ENCODE results near the gene AGAP3. TPM values are rescaled to one million over a fixed set of nuclear protein-coding genes. Genes with fewer than 3 reads are reported as not detected.

AGAP3 gene
- polyA plus RNA-seq, 1 donor (not counting 4 experiments of a cell fraction or from before 2014, with no cell fraction given) = 64.3 TPM

GRCh38 chr7:151074817-151075661, 11.2 kb upstream of the AGAP3 start:
- H3K9me3 ChIP-seq (ENCODE audit: control insufficient read depth, low read depth, low read length) = no peaks in the 10 kb centered on the region
- TF ChIP-seq EZH2 (IDR thresholded peaks at IDR 0.05; ENCODE audit: low read length) = no peak
- TF ChIP-seq CTCF (optimal IDR thresholded peaks at IDR 0.05 in 1 of 3, IDR thresholded peaks at IDR 0.05 in 1 of 3, conservative IDR thresholded peaks at IDR 0.05 in 1 of 3; ENCODE audit: extremely low read depth in 1 of 3, insufficient read depth in 2 of 3, low read length in 3 of 3) = no peak
- H3K9me1 ChIP-seq (ENCODE audit: control insufficient read depth, extremely low read depth, insufficient read depth, low read length) = no peaks in the 10 kb centered on the region
- peaks cover 14% of the 10 kb centered on the region for H3K79me2 ChIP-seq (ENCODE audit: control insufficient read depth, insufficient read depth, low read length)
- H3K4me1 ChIP-seq (ENCODE audit: control insufficient read depth, extremely low read depth, insufficient read depth, low read length) = peaks cover 6% of the 10 kb centered on the region
- H3K4me3 ChIP-seq (ENCODE audit: control insufficient read depth in 2 of 3, extremely low read depth in 1 of 3, insufficient read depth in 2 of 3, low read depth in 1 of 3, low read length in 3 of 3) = no peak overlapping the region
- H3K27ac ChIP-seq (ENCODE audit: control insufficient read depth, insufficient read depth, low read length) = no peak overlapping the region
- FAIRE-seq (no peak), DNase-seq (ENCODE audit: low read depth, low spot score) (no peak)
- dilution Hi-C loops (cut with MboI; ENCODE audit: extremely low pct_ligation_motif_present, low sequenced_read_pairs) = no loop called here
- H3K27me3 ChIP-seq (ENCODE audit: control insufficient read depth, extremely low read depth, insufficient read depth, low read length) = no peaks in the 10 kb centered on the region
- no peak overlapping the region for H3K4me2 ChIP-seq (ENCODE audit: control insufficient read depth, extremely low read depth, insufficient read depth, low read depth, low read length)
- peaks cover 27 to 35% of the 10 kb centered on the region in 2 experiments for H3K36me3 ChIP-seq (ENCODE audit: control insufficient read depth in 2 of 2, extremely low read depth in 1 of 2, insufficient read depth in 2 of 2, low read length in 2 of 2)
- H2AFZ ChIP-seq (ENCODE audit: control insufficient read depth, low read length) = no peak overlapping the region
- no peak overlapping the region for H3K9ac ChIP-seq (ENCODE audit: control insufficient read depth, extremely low read depth, insufficient read depth, low read length)
- H4K20me1 ChIP-seq (ENCODE audit: control insufficient read depth, extremely low read depth, insufficient read depth, low read length) = peaks cover 2% of the 10 kb centered on the region

- dilution Hi-C loops (cut with MboI; ENCODE audit: extremely low pct_ligation_motif_present, low sequenced_read_pairs) = no loop called here
- peaks cover 27 to 29% of the 10 kb centered on the region in 2 experiments for H3K36me3 ChIP-seq (ENCODE audit: control insufficient read depth in 2 of 2, extremely low read depth in 1 of 2, insufficient read depth in 2 of 2, low read length in 2 of 2)
- TF ChIP-seq CTCF (optimal IDR thresholded peaks at IDR 0.05 in 1 of 3, IDR thresholded peaks at IDR 0.05 in 1 of 3, conservative IDR thresholded peaks at IDR 0.05 in 1 of 3; ENCODE audit: extremely low read depth in 1 of 3, insufficient read depth in 2 of 3, low read length in 3 of 3) (no peak), EZH2 (IDR thresholded peaks at IDR 0.05; ENCODE audit: low read length) (no peak)
Observed at GRCh38 chr7:151075662-151075971, 10.7 kb upstream of the AGAP3 start.

More at GRCh38 chr7:151075662-151075971, 10.7 kb upstream of the AGAP3 start:
- Histone ChIP-seq H3K4me2 (ENCODE audit: control insufficient read depth, extremely low read depth, insufficient read depth, low read depth, low read length) (no peak overlapping the region), H3K4me1 (ENCODE audit: control insufficient read depth, extremely low read depth, insufficient read depth, low read length) (peaks cover 6% of the 10 kb centered on the region), H3K9me3 (ENCODE audit: control insufficient read depth, low read depth, low read length) (no peaks in the 10 kb centered on the region), H3K79me2 (ENCODE audit: control insufficient read depth, insufficient read depth, low read length) (peaks cover 18% of the 10 kb centered on the region), H3K4me3 (ENCODE audit: control insufficient read depth in 2 of 3, extremely low read depth in 1 of 3, insufficient read depth in 2 of 3, low read depth in 1 of 3, low read length in 3 of 3) (no peak overlapping the region), H3K27ac (ENCODE audit: control insufficient read depth, insufficient read depth, low read length) (no peak overlapping the region), H3K9ac (ENCODE audit: control insufficient read depth, extremely low read depth, insufficient read depth, low read length) (no peak overlapping the region), H2AFZ (ENCODE audit: control insufficient read depth, low read length) (no peak overlapping the region), H3K9me1 (ENCODE audit: control insufficient read depth, extremely low read depth, insufficient read depth, low read length) (no peaks in the 10 kb centered on the region), H3K27me3 (ENCODE audit: control insufficient read depth, extremely low read depth, insufficient read depth, low read length) (no peaks in the 10 kb centered on the region), H4K20me1 (ENCODE audit: control insufficient read depth, extremely low read depth, insufficient read depth, low read length) (peaks cover 2% of the 10 kb centered on the region)
- FAIRE-seq (no peak), DNase-seq (ENCODE audit: low read depth, low spot score) (no peak)
